MM.1S (cell line): Measurements from ENCODE around the gene GALNTL6.

Source experiments
- DNase-seq: peaks from one replicate; pipeline ENCODE4 v3.0.0-alpha.2; 2015
- H2AFZ ChIP-seq: fragments of 300-600 bp; sonication (generic); 2 replicates; pipeline ENCODE4 v1.6.0; 2016; ENCODE audit warnings: antibody characterized with exemption, low read length
- H3F3A ChIP-seq: fragments of 300-600 bp; sonication (generic); 2 replicates; pipeline ENCODE4 v1.6.1; 2016; ENCODE audit warnings: mild to moderate bottlenecking, antibody characterized with exemption, low read length, moderate library complexity, mixed read lengths; ENCODE audit not compliant: insufficient read depth
- H3K27ac ChIP-seq: fragments of 300-600 bp; sonication (generic); 2 replicates; pipeline ENCODE4 v1.5.1; 2016; ENCODE audit warnings: mild to moderate bottlenecking, low read length
- H3K27me3 ChIP-seq: fragments of 300-600 bp; sonication (generic); replicated peaks from 2 replicates; pipeline ENCODE4 v1.6.0; 2016; ENCODE audit warnings: low read length; ENCODE audit not compliant: insufficient read depth
- H3K36me3 ChIP-seq: fragments of 300-600 bp; sonication (generic); replicated peaks from 2 replicates; pipeline ENCODE4 v1.6.1; 2016; ENCODE audit warnings: mild to moderate bottlenecking, low read length, mixed read lengths; ENCODE audit not compliant: insufficient read depth
- H3K4me1 ChIP-seq: fragments of 300-600 bp; sonication (generic); 2 replicates; pipeline ENCODE4 v1.6.1; 2016; ENCODE audit warnings: low read length, mixed read lengths
- H3K4me2 ChIP-seq: fragments of 300-600 bp; sonication (generic); 2 replicates; pipeline ENCODE4 v1.6.0; 2016; ENCODE audit warnings: low read depth, low read length
- H3K4me3 ChIP-seq: fragments of 300-600 bp; sonication (generic); 2 replicates; pipeline ENCODE4 v1.5.1; 2016; ENCODE audit warnings: low read length, mixed read lengths
- H3K79me2 ChIP-seq: fragments of 300-600 bp; sonication (generic); 2 replicates; pipeline ENCODE4 v1.6.1; 2016; ENCODE audit warnings: mixed run types, low read length, mixed read lengths
- H3K9ac ChIP-seq: fragments of 300-600 bp; sonication (generic); 2 replicates; pipeline ENCODE4 v1.6.1; 2016; ENCODE audit warnings: low read length, mixed read lengths
- H3K9me2 ChIP-seq: fragments of 300-600 bp; sonication (generic); replicated peaks from 2 replicates; pipeline ENCODE4 v1.6.1; 2016; ENCODE audit warnings: mild to moderate bottlenecking, low read length, mixed read lengths; ENCODE audit not compliant: insufficient read depth
- H3K9me3 ChIP-seq: fragments of 300-600 bp; sonication (generic); replicated peaks from 2 replicates; pipeline ENCODE4 v1.6.1; 2016; ENCODE audit warnings: mild to moderate bottlenecking, low read length, mixed read lengths; ENCODE audit not compliant: insufficient read depth
- H4K20me1 ChIP-seq: fragments of 300-600 bp; sonication (generic); 2 replicates; pipeline ENCODE4 v1.6.1; 2016; ENCODE audit warnings: mild to moderate bottlenecking, low read length, moderate library complexity, mixed read lengths; ENCODE audit not compliant: insufficient read depth
- CTCF ChIP-seq: fragments of 300-600 bp; sonication (generic); IDR thresholded peaks from 2 replicates; pipeline ENCODE4 v1.5.1; 2016; ENCODE audit warnings: antibody characterized with exemption, low read length, mixed read lengths
- EZH2 ChIP-seq: fragments of 300-600 bp; sonication (generic); optimal IDR thresholded peaks from 2 replicates; pipeline ENCODE3; 2017; ENCODE audit warnings: low read depth, mild to moderate bottlenecking, antibody characterized with exemption, low read length, mixed read lengths
- EZH2phosphoT487 ChIP-seq: fragments of 300-600 bp; sonication (generic); IDR thresholded peaks from 2 replicates; pipeline ENCODE4 v1.6.1; 2018; ENCODE audit warnings: antibody characterized with exemption, low read length

The GALNTL6 gene

GRCh38 chr4:172245516-172245915, 432.3 kb downstream of the GALNTL6 start:
- no peaks in the 10 kb centered on the region for H3K4me1 ChIP-seq
- H3K27me3 ChIP-seq, result no peaks in the 10 kb centered on the region
- H3F3A ChIP-seq, result no peaks in the 10 kb centered on the region
- no peak overlapping the region for H3K4me2 ChIP-seq
- H3K9ac ChIP-seq, result no peak overlapping the region
- H2AFZ ChIP-seq, result no peak overlapping the region
- H3K36me3 ChIP-seq, result no peaks in the 10 kb centered on the region
- no peaks in the 10 kb centered on the region for H4K20me1 ChIP-seq
- TF ChIP-seq EZH2 (no peak), EZH2phosphoT487 (no peak), CTCF (no peak)
- no peaks in the 10 kb centered on the region for H3K9me3 ChIP-seq
- H3K27ac ChIP-seq, result no peak overlapping the region
- no peak for DNase-seq
- H3K79me2 ChIP-seq, result no peaks in the 10 kb centered on the region
- H3K4me3 ChIP-seq, result no peak overlapping the region
- no peaks in the 10 kb centered on the region for H3K9me2 ChIP-seq

GRCh38 chr4:172253409-172253808, 440.2 kb downstream of the GALNTL6 start:
- TF ChIP-seq CTCF, result no peak
- TF ChIP-seq EZH2, result no peak
- TF ChIP-seq EZH2phosphoT487, result no peak
- Histone ChIP-seq H3K4me2 (no peak overlapping the region), H3K27me3 (no peaks in the 10 kb centered on the region), H3K36me3 (no peaks in the 10 kb centered on the region), H3K4me3 (no peak overlapping the region), H3K4me1 (no peaks in the 10 kb centered on the region), H3K9me2 (no peaks in the 10 kb centered on the region), H3K27ac (no peak overlapping the region), H3F3A (no peaks in the 10 kb centered on the region), H4K20me1 (no peaks in the 10 kb centered on the region), H2AFZ (no peak overlapping the region), H3K79me2 (no peaks in the 10 kb centered on the region), H3K9me3 (no peaks in the 10 kb centered on the region), H3K9ac (no peak overlapping the region)
- no peak for DNase-seq

- H3K36me3 ChIP-seq, result no peaks in the 10 kb centered on the region
- no peak overlapping the region for H2AFZ ChIP-seq
- no peaks in the 10 kb centered on the region for H3K9me3 ChIP-seq
- TF ChIP-seq EZH2phosphoT487 (no peak), EZH2 (no peak), CTCF (no peak)
- no peak overlapping the region for H3K4me2 ChIP-seq
- H3K4me3 ChIP-seq, result no peak overlapping the region
- no peaks in the 10 kb centered on the region for H3F3A ChIP-seq
- DNase-seq, result no peak
- no peaks in the 10 kb centered on the region for H3K27me3 ChIP-seq
- no peaks in the 10 kb centered on the region for H3K4me1 ChIP-seq
- H3K79me2 ChIP-seq, result no peaks in the 10 kb centered on the region
- no peaks in the 10 kb centered on the region for H3K9me2 ChIP-seq
- no peak overlapping the region for H3K9ac ChIP-seq
- no peaks in the 10 kb centered on the region for H4K20me1 ChIP-seq
- H3K27ac ChIP-seq, result no peak overlapping the region
Measured at GRCh38 chr4:172256820-172257219, 443.6 kb downstream of the GALNTL6 start.

- no peaks in the 10 kb centered on the region for H3K4me1 ChIP-seq
- H4K20me1 ChIP-seq, result no peaks in the 10 kb centered on the region
- H3K9me3 ChIP-seq, result no peaks in the 10 kb centered on the region
- no peaks in the 10 kb centered on the region for H3K36me3 ChIP-seq
- H3K27ac ChIP-seq, result no peak overlapping the region
- no peak overlapping the region for H3K4me2 ChIP-seq
- DNase-seq, result no peak
- no peaks in the 10 kb centered on the region for H3F3A ChIP-seq
- H3K79me2 ChIP-seq, result no peaks in the 10 kb centered on the region
- H3K9ac ChIP-seq, result no peak overlapping the region
- H3K27me3 ChIP-seq, result no peaks in the 10 kb centered on the region
- TF ChIP-seq CTCF (no peak), EZH2phosphoT487 (no peak), EZH2 (no peak)
- no peak overlapping the region for H2AFZ ChIP-seq
- no peak overlapping the region for H3K4me3 ChIP-seq
- no peaks in the 10 kb centered on the region for H3K9me2 ChIP-seq
Measured at GRCh38 chr4:172270397-172270796, 457.2 kb downstream of the GALNTL6 start.
